ENCODE results near the gene RBP2. TPM values are rescaled to one million over a fixed set of nuclear protein-coding genes. Genes with fewer than 3 reads are reported as not detected.

RBP2 gene
- total and polyA plus RNA-seq, 10 of the 15 experiments (the other 5 are each of a cell fraction or from before 2014, with no cell fraction given), result not detected

DNA sequence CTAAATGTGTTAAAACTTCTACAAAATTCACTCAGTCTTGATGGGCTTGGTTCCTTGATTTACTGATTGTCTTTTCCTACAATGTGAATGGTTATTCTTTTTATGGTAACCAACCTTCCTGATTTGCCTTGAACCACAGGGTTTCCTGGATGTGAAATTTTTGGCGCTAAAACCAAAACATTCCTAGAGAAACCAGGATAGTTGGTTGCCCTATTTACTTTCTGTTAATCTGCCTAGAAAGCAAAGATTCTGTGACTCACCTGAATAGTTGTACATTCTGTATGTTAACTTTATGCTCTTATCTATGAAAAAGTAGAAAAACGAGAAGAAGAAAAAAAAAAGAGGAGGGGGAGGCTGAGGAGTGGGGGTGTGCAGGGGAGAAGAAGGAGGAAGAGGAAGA lies 23.2 kb upstream of the RBP2 start:
- FAIRE-seq (no peak), ATAC-seq (no peak), DNase-seq (ENCODE audit: low read depth, low spot score) (no peak)
- Histone ChIP-seq H3K27me3 (replicated peaks in 1 of 2; ENCODE audit: control insufficient read depth in 2 of 2, insufficient read depth in 2 of 2, low read length in 1 of 2) (no peaks in the 10 kb centered on the region; a peak in 1 of 4 replicates), H3K4me1 (ENCODE audit: control insufficient read depth, insufficient read depth, low read length) (no peaks in the 10 kb centered on the region), H3K27ac (ENCODE audit: control insufficient read depth, insufficient read depth) (no peak overlapping the region), H3K36me3 (ENCODE audit: control insufficient read depth in 2 of 2, insufficient read depth in 2 of 2, low read length in 1 of 2) (no peaks in the 10 kb centered on the region), H3K9me3 (replicated peaks; ENCODE audit: control insufficient read depth, insufficient read depth, low read length) (no peaks in the 10 kb centered on the region; the same call in 2 of the 3 replicates), H2AFZ (ENCODE audit: control insufficient read depth, low read depth, low read length) (no peak overlapping the region), H3K9ac (ENCODE audit: control insufficient read depth, insufficient read depth, low read length) (no peak overlapping the region), H3K4me2 (ENCODE audit: control insufficient read depth, insufficient read depth) (no peak overlapping the region), H4K20me1 (ENCODE audit: control insufficient read depth, insufficient read depth) (no peaks in the 10 kb centered on the region), H3K79me2 (ENCODE audit: control insufficient read depth, insufficient read depth, low read length) (no peaks in the 10 kb centered on the region), H3K4me3 (no peak overlapping the region)
- ChIA-PET RAD21 (ENCODE audit: unreplicated experiment) (no interaction called here), SMC1A (ENCODE audit: uncharacterized antibody, unreplicated experiment) (interaction anchor here (1.4 to 1.6 kb wide), 2 partner anchors 12 to 15 kb away, joined by 3 to 4 read pairs; no protein-coding TSS in a partner anchor), CTCF (interaction anchor here (0.8 to 1.1 kb wide), 2 partner anchors 17 to 71 kb away, joined by 3 to 4 read pairs; no protein-coding TSS in a partner anchor), POLR2A (no interaction called here)
- BruUV-seq (replicated peaks), result no TSS peak
- intact Hi-C loops (cut with micrococcal nuclease; ENCODE audit: unreplicated experiment) (no loop called here), in situ Hi-C loops (cut with MboI) (no loop called here)
- 7% methylated on average over 2 of the region's 2 CpGs for WGBS (ENCODE audit: insufficient coverage, insufficient replicate concordance, low lambda C conversion rate, missing lambda C conversion rate)
- no peak for TF ChIP-seq CHD1 (IDR thresholded peaks at IDR 0.05; ENCODE audit: low read depth, low read length)
- TF ChIP-seq CBFB (IDR thresholded peaks at IDR 0.05; ENCODE audit: low read depth), result no peak

DNA sequence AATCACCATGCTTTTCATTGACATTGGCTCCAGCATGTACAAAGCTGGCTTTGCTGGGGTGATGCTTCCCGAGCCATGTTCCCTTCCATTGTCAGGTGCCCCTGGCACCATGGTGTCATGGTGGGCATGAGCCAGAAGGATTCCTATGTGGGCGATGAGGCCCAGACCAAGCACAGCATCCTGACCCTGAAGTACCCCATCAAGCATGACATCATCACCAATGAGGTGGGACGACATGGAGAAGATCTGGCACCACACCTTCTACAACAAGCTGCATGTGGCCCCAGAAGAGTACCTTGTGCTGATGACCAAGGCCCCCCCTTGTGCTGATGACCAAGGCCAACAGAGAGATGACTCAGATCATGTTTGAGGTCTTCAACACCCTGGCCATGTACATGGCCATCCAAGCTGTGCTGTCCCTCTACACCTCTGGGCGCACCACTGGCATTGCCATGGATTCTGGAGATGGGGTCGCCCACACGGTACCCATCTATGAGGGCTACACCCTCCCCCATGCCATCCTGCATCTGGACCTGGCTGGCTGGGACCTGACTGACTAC lies 17.6 kb upstream of the RBP2 start:
- SMC1A ChIA-PET (ENCODE audit: uncharacterized antibody, unreplicated experiment), result no interaction called here
- CTCF ChIA-PET, result no interaction called here
- Histone ChIP-seq H3K36me3 (ENCODE audit: control insufficient read depth in 2 of 2, insufficient read depth in 2 of 2, low read length in 1 of 2) (no peaks in the 10 kb centered on the region), H3K9ac (ENCODE audit: control insufficient read depth, insufficient read depth, low read length) (no peak overlapping the region), H3K79me2 (ENCODE audit: control insufficient read depth, insufficient read depth, low read length) (no peaks in the 10 kb centered on the region), H3K27ac (ENCODE audit: control insufficient read depth, insufficient read depth) (no peak overlapping the region), H4K20me1 (ENCODE audit: control insufficient read depth, insufficient read depth) (no peaks in the 10 kb centered on the region), H3K9me3 (replicated peaks; ENCODE audit: control insufficient read depth, insufficient read depth, low read length) (no peaks in the 10 kb centered on the region; the same call in 2 of the 3 replicates), H3K4me1 (ENCODE audit: control insufficient read depth, insufficient read depth, low read length) (no peaks in the 10 kb centered on the region), H3K27me3 (replicated peaks in 1 of 2; ENCODE audit: control insufficient read depth in 2 of 2, insufficient read depth in 2 of 2, low read length in 1 of 2) (no peaks in the 10 kb centered on the region; a peak in 1 of 4 replicates), H3K4me2 (ENCODE audit: control insufficient read depth, insufficient read depth) (no peak overlapping the region), H2AFZ (ENCODE audit: control insufficient read depth, low read depth, low read length) (no peak overlapping the region), H3K4me3 (no peak overlapping the region)
- no peak for DNase-seq (ENCODE audit: low read depth, low spot score)
- RAD21 ChIA-PET (ENCODE audit: unreplicated experiment), result no interaction called here
- TF ChIP-seq, protein P1, sequence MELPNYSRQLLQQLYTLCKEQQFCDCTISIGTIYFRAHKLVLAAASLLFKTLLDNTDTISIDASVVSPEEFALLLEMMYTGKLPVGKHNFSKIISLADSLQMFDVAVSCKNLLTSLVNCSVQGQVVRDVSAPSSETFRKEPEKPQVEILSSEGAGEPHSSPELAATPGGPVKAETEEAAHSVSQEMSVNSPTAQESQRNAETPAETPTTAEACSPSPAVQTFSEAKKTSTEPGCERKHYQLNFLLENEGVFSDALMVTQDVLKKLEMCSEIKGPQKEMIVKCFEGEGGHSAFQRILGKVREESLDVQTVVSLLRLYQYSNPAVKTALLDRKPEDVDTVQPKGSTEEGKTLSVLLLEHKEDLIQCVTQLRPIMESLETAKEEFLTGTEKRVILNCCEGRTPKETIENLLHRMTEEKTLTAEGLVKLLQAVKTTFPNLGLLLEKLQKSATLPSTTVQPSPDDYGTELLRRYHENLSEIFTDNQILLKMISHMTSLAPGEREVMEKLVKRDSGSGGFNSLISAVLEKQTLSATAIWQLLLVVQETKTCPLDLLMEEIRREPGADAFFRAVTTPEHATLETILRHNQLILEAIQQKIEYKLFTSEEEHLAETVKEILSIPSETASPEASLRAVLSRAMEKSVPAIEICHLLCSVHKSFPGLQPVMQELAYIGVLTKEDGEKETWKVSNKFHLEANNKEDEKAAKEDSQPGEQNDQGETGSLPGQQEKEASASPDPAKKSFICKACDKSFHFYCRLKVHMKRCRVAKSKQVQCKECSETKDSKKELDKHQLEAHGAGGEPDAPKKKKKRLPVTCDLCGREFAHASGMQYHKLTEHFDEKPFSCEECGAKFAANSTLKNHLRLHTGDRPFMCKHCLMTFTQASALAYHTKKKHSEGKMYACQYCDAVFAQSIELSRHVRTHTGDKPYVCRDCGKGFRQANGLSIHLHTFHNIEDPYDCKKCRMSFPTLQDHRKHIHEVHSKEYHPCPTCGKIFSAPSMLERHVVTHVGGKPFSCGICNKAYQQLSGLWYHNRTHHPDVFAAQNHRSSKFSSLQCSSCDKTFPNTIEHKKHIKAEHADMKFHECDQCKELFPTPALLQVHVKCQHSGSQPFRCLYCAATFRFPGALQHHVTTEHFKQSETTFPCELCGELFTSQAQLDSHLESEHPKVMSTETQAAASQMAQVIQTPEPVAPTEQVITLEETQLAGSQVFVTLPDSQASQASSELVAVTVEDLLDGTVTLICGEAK (IDR thresholded peaks at IDR 0.05; ENCODE audit: borderline replicate concordance), result no peak
- TF ChIP-seq EED (IDR thresholded peaks at IDR 0.05; ENCODE audit: low read depth) (no peak), ZNF622 (IDR thresholded peaks at IDR 0.05) (no peak), SP1 (IDR thresholded peaks at IDR 0.05; ENCODE audit: low read depth, low read length) (no peak), ZNF384 (IDR thresholded peaks at IDR 0.05; ENCODE audit: borderline replicate concordance, low read depth, low read length) (no peak), HCFC1 (IDR thresholded peaks at IDR 0.05; ENCODE audit: low read length) (no peak), USF2 (IDR thresholded peaks at IDR 0.05; ENCODE audit: borderline replicate concordance, low read depth, low read length) (no peak), RAD51 (IDR thresholded peaks at IDR 0.05) (no peak), PML (IDR thresholded peaks at IDR 0.05; ENCODE audit: low read length) (no peak), SPI1 (IDR thresholded peaks at IDR 0.05; ENCODE audit: borderline replicate concordance, insufficient read depth, low read depth, low read length) (no peak)
- TF ChIP-seq, protein P2, sequence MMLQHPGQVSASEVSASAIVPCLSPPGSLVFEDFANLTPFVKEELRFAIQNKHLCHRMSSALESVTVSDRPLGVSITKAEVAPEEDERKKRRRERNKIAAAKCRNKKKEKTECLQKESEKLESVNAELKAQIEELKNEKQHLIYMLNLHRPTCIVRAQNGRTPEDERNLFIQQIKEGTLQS (IDR thresholded peaks at IDR 0.05; ENCODE audit: borderline replicate concordance, extremely low read depth, low read depth, low read length), result no peak
- in situ Hi-C loops (cut with MboI), result no loop called here
- BruUV-seq (replicated peaks), result no TSS peak
- FAIRE-seq, result no peak
- WGBS (ENCODE audit: insufficient coverage, insufficient replicate concordance, low lambda C conversion rate, missing lambda C conversion rate), result 39% methylated on average over 6 of the region's 6 CpGs
- POLR2A ChIA-PET, result no interaction called here
- no peak for ATAC-seq
- intact Hi-C loops (cut with micrococcal nuclease; ENCODE audit: unreplicated experiment), result no loop called here

Data from GM12878 (cell line).